ENCODE measurements around the gene FIG4. TPM values are rescaled to one million over a fixed set of nuclear protein-coding genes. Genes with fewer than 3 reads are reported as not detected.

FIG4 gene
- total RNA-seq, 1 experiment from 2014 or later, result 23.1 TPM

- no peak overlapping the region for H2BK12ac ChIP-seq (ENCODE audit: insufficient read length, low read depth, low read length)
- Mint-ChIP-seq H3K27me3 (ENCODE audit: low read depth) (no peaks in the 10 kb centered on the region), H3K4me3 (no peak overlapping the region), H3K9me3 (no peaks in the 10 kb centered on the region), H3K27ac (no peak overlapping the region), H3K4me1 (peaks cover 8 to 12% of the 10 kb centered on the region in 2 experiments), H3K36me3 (ENCODE audit: insufficient read depth in 1 of 3, low read depth in 3 of 3) (peaks cover 4 to 18% (median 17%) of the 10 kb centered on the region in 3 experiments; a peak in 5 of 7 replicates)
- H2BK15ac ChIP-seq (ENCODE audit: low read depth, low read length), result no peak overlapping the region
- H3K27ac ChIP-seq (ENCODE audit: insufficient read length, low read depth, low read length), result no peak overlapping the region
- H3K79me1 ChIP-seq (ENCODE audit: insufficient read depth, low read depth, low read length, poor library complexity, severe bottlenecking), result no peaks in the 10 kb centered on the region
- H2BK120ac ChIP-seq (ENCODE audit: low read depth, low read length, poor library complexity, severe bottlenecking), result no peak overlapping the region
- no peak overlapping the region for H3K14ac ChIP-seq (ENCODE audit: insufficient read depth, low read length)
- H3K23me2 ChIP-seq (ENCODE audit: insufficient read length, low read depth, low read length, poor library complexity, severe bottlenecking), result no peaks in the 10 kb centered on the region
- H3T11ph ChIP-seq (ENCODE audit: low read length), result no peak overlapping the region
- H3K4me2 ChIP-seq (ENCODE audit: insufficient read depth, insufficient read length, low read length), result no peak overlapping the region
- H4K5ac ChIP-seq (ENCODE audit: insufficient read length, low read depth, low read length), result no peak overlapping the region
- no peaks in the 10 kb centered on the region for H4K20me1 ChIP-seq (ENCODE audit: control insufficient read depth, insufficient read depth, insufficient read length)
- no peak overlapping the region for H2AK5ac ChIP-seq (ENCODE audit: insufficient read length, low read length)
- no peak overlapping the region for H2BK5ac ChIP-seq (ENCODE audit: insufficient read length, low read length)
- TF ChIP-seq CTCF (conservative IDR thresholded peaks at IDR 0.05), result no peak
- no peak overlapping the region for H3K23ac ChIP-seq (ENCODE audit: insufficient read length, low read depth, low read length)
- H3K9me3 ChIP-seq (ENCODE audit: control insufficient read depth, low read depth, low read length), result no peaks in the 10 kb centered on the region
- no peaks in the 10 kb centered on the region for H3K27me3 ChIP-seq (ENCODE audit: insufficient read depth, low read length)
- H3K56ac ChIP-seq (ENCODE audit: insufficient read length, low read depth, low read length), result no peak overlapping the region
- H2BK20ac ChIP-seq (ENCODE audit: low read depth, low read length, poor library complexity, severe bottlenecking), result no peak overlapping the region
- no peak overlapping the region for H3K9ac ChIP-seq (ENCODE audit: extremely low read depth, insufficient read length, low read length)
- H3K4ac ChIP-seq (ENCODE audit: low read depth, low read length), result no peak overlapping the region
- H4K8ac ChIP-seq (replicated peaks; ENCODE audit: insufficient read length, low read depth, low read length), result no peak overlapping the region
- no peak overlapping the region for H3K18ac ChIP-seq (ENCODE audit: insufficient read length, low read depth, low read length)
- no CpG with 5 or more reads among the region's 3 CpGs for WGBS (ENCODE audit: extremely low coverage, insufficient read length, low lambda C conversion rate)
- no peak overlapping the region for H2AFZ ChIP-seq (ENCODE audit: low read length)
- H4K91ac ChIP-seq (ENCODE audit: insufficient read length, low read depth, low read length), result no peak overlapping the region
- no peaks in the 10 kb centered on the region for H3K79me2 ChIP-seq (ENCODE audit: insufficient read depth, low read length)
- no peak for DNase-seq
- H3K4me1 ChIP-seq (ENCODE audit: insufficient read depth, low read length), result no peaks in the 10 kb centered on the region
These were observed 78.1 kb downstream of the FIG4 start for GRCh38 chr6:109769213-109769612.
